Prostate gland (tissue), 2 donors: ENCODE results near the gene ATG4B.

Experiments
- CTCF ChIP-seq, 4 experiments: fragments of 200-600 bp in 2 of 4; fragments of 450-650 bp in 2 of 4; sonication (generic) in 2 of 4; IDR thresholded peaks; 1 replicate in 3 of 4; 2 replicates in 1 of 4; pipeline ENCODE4 v1.5.1; 2016 to 2019; ENCODE audit warnings: antibody characterized with exemption in 4 of 4, mild to moderate bottlenecking in 2 of 4, moderate library complexity in 2 of 4
- POLR2A ChIP-seq: fragments of 450-650 bp; IDR thresholded peaks from one replicate; pipeline ENCODE4 v1.6.1; 2016; ENCODE audit warnings: antibody characterized with exemption, mild to moderate bottlenecking
- POLR2AphosphoS5 ChIP-seq: sonication (generic); formaldehyde crosslinking; IDR thresholded peaks from one replicate; pipeline ENCODE4 v1.6.1; 2017; ENCODE audit warnings: antibody characterized with exemption

- TF ChIP-seq CTCF (IDR thresholded peaks at IDR 0.05) = no peak
- TF ChIP-seq POLR2A = no peak
- no peak for TF ChIP-seq POLR2AphosphoS5
Observed at GRCh38 chr2:241721852-241722251, 84.4 kb downstream of the ATG4B start.
